GM19351 (cell line): Measurements from ENCODE around the gene TGM1.
"Not testable (repeated sequence)": the region's sequence is repeated elsewhere in the genome, so short reads cannot be mapped to it uniquely, and the experiment has no call there.

Experiments used
- ATAC-seq: cut with Tn5 transposase; IDR thresholded peaks from one replicate; pipeline ENCODE4 v1.9.1; 2021; ENCODE audit warnings: mild to moderate bottlenecking, moderate library complexity; ENCODE audit not compliant: unreplicated experiment

The TGM1 gene

GRCh38 chr14:24212924-24213865 lies 49.8 kb downstream of the TGM1 start, which contains the start of gene CHMP4A:
Gene CHMP4A, minus strand, starts transcription at chr14:24213488. Its CDS starts 49 bp downstream, at chr14:24213439.
- peak; percentile 73 for ATAC-seq

DNA sequence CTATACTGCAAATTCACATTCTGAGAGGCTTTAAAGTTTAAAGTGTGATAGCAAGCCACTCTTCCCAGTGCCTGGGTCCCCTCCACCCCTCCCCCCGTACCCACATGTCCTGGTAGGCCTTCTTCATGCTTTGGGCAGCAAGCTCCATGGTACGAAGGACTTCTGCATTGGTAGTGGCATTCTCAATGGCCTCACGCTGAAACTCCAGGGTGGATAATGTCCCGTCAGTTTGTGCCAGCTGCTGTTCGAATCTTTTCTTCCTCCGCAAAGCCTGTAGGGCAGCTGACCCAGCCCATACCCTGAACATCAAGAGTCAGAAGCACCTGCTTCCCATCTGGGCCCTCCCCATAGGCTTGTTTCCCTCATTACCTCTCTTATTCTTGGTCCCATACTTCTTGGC lies 51.7 kb downstream of the TGM1 start:
- no peak for ATAC-seq

GRCh38 chr14:24207625-24208024 lies 55.4 kb downstream of the TGM1 start:
- ATAC-seq = no peak

GRCh38 chr14:24207104-24207551 lies 55.8 kb downstream of the TGM1 start:
- ATAC-seq = no peak

GRCh38 chr14:24206260-24207103 lies 56.5 kb downstream of the TGM1 start:
- no peak for ATAC-seq

DNA sequence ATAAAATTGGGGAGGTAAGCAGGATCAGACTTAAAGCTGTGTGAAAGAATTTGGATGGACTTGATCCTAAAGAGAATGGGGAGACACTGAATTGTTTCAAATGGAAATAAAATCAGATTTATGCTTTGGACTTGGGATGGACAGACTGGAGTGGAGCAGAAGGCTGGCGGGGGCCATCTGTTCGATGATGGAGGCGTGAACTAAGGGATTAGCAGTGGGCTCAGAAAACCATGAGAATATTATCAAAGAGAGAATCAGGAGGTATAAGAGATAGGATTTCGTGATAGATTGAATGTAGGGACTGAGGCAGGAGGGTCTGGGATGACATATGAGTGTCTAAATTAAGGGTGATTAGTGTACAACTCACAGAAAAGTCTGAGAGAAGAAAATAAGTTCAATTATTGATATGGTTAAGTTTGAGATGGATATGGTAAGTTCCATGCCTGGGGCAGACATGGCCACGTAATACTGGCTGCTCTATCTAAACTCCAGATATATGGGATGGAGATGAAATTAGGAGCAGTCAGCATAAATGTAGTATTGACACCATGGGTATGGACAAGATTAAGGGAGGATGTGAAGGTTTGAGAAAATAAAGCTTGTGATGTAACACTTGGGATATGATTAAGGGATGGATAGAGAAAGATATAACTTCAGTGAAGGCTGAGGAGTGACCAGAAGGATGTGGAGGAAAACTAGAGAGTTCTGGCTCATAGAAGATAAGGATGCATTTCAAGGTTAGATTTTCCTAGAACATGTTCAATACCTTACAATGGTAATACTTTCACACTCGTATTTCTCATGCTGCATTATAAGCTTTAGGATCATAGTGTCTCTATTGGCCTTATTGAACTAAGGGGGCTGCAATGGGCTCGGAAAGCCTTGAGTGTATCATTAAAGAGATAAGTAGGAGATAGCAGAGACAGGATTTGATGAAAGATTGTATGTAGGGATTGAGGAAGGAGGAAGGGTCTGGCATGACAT lies 58.5 kb downstream of the TGM1 start:
- ATAC-seq = no peak

DNA sequence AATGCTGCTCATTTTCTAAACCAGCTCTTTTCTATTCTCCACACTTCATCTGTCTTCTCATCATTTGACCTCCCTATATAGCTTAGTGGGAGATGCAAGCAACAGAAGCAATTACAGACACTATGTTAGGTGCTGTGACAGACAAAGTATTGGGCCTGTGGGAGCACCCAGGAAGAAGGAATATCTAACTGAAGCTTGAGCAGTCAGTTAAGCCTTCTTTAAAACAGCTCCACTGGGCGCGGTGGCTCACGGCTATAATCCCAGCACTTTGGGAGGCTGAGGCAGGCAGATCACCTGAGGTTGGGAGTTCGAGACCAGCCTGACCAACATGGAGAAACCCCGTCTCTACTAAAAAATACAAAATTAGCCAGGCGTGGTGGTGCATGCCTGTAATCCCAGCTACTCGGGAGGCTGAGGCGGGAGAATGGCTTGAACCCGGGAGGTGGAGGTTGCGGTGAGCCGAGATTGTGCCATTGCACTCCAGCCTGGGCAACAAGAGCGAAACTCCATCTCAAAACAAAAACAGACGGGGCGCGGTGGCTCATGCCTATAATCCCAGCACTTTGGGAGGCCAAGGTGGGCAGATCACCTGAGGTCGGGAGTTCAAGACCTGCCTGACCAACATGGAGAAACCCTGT lies 59.6 kb downstream of the TGM1 start:
- not testable (repeated sequence) for ATAC-seq

GRCh38 chr14:24202538-24202937 lies 60.4 kb downstream of the TGM1 start:
- ATAC-seq = not testable (repeated sequence)
